HG02678 (cell line): ENCODE results near the gene TDRKH.
"Not testable (repeated sequence)": the region's sequence is repeated elsewhere in the genome, so short reads cannot be mapped to it uniquely, and the experiment has no call there.

Experiments used
- ATAC-seq: cut with Tn5 transposase; IDR thresholded peaks from one replicate; pipeline ENCODE4 v1.9.1; 2021; ENCODE audit warnings: mild to moderate bottlenecking, moderate library complexity; ENCODE audit not compliant: unreplicated experiment

The TDRKH gene

DNA sequence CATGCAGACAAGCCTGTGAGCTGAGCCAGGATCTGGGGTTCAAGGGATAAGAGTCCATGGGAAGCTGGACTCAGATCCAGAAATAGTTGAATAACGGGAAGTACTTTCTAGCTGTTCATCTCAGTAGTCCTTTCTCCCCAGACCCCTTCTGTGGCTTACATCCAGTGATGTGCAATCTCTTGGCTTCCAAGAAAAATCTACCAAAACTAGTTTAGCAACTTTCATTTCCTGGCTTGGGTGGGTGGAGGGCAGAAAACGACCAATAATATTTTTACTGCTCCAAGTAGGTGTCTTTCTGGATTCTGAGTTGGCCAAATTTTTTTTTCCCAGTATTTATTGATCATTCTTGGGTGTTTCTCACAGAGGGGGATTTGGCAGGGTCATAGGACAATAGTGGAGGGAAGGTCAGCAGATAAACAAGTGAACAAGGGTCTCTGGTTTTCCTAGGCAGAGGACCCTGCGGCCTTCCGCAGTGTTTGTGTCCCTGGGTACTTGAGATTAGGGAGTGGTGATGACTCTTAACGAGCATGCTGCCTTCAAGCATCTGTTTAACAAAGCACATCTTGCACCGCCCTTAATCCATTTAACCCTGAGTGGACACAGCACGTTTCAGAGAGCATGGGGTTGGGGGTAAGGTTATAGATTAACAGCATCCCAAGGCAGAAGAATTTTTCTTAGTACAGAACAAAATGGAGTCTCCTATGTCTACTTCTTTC is 21.8 kb downstream of the TDRKH start:
- ATAC-seq = not testable (repeated sequence)

- no peak for ATAC-seq
Observed at GRCh38 chr1:151763990-151764389, 26.3 kb downstream of the TDRKH start.

DNA sequence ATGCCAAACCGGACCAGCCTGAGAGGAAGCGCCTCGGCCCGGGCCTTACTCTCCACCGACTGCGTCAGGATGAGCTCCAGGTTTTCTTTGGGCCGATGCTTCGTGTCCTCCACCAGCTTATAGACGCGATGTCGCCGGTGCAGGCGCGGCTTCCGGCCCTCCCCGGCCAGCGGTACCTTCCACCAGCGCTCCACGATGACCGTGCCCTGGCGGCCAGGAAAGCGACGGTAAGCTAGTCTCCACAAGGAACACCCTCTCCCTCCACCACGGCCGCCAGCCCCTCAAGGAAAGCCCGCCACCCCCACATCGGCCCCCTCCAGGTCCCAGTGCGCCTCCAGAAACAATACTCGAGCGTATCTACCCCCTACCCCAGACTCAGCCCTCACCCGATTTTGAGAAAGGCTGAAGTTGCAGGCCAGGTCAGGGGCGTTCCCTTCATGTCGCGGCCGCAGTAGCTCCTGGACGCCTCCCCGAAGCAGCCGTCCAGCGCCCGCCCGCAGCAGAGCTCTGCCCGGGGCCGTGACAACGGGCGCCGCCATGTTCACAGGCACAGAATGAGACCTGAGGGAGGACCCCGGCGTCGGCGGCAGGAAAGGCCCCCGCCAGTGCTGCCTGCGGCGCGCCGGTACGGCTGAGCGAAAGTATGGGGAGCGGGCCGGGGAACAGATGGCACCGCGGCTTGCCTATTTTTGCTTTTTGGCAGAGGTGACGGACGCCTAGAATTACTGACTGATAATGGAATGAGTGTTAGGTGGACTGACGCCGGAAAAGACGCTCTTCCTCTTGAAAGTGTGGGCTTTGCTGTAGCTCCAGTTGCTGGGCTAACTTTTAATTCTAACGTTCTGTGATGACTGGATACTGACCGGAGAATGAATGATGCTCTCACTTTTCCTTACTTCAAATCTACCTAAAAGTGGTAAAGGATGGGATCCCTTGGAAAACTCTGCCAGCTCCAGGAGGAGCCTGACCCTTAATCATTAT is 27.1 kb downstream of the TDRKH start, which contains the start of gene MRPL9:
Gene MRPL9 (minus strand): TSS at position 556 of the 981 bp plus-strand sequence. CDS start 17 bp downstream, at position 539.
- ATAC-seq = peak; percentile 96

GRCh38 chr1:151760597-151761385 is 29.5 kb downstream of the TDRKH start:
- ATAC-seq = no peak

- no peak for ATAC-seq
Observed at GRCh38 chr1:151759241-151759640, 31.1 kb downstream of the TDRKH start.

GRCh38 chr1:151756291-151756690 is 34.0 kb downstream of the TDRKH start:
- no peak for ATAC-seq

DNA sequence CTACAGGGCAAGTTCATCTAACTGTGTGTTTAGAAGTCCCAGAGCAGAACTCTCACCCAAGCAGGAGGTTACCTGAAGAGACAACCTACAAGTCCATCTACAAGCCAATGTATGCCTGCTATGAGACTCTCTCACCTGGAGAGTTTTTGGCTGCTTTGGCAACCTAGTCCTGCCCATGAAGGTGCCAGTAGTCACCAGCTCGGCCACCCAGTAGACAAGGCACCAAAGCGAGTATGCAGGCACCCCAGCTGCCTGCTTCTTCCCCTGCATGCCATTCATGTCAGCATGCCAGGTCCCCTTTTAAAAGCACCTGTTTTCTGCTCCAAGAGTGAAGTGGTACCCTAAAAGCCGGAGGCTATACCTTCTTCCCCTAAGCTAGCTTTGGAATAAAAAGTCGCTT is 48.8 kb downstream of the TDRKH start:
- ATAC-seq = no peak

GRCh38 chr1:151739590-151740355 is 50.5 kb downstream of the TDRKH start:
- no peak for ATAC-seq

- no peak for ATAC-seq
Observed at GRCh38 chr1:151737479-151737878, 52.8 kb downstream of the TDRKH start.

DNA sequence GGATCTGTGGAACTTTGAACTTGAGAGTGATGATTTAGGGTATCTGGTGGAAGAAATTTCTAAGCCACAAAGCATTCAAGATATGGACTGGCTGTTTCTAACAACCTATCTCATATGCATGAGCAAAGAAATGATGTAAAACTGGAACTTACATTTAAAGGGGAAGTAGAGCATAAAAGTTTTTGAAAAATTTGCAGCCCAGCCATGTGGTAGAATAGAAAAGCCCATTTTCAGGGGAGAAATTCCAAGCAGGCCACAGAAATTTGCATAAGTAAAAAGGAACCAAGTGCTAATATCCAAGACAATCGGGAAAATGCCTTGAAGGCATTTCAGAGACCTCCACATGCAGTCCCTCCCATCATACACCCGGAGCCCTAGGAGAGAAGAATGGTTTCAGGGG is 53.3 kb downstream of the TDRKH start:
- ATAC-seq = no peak

- not testable (repeated sequence) for ATAC-seq
Observed at GRCh38 chr1:151733995-151734394, 56.3 kb downstream of the TDRKH start.

GRCh38 chr1:151733126-151733525 is 57.2 kb downstream of the TDRKH start:
- ATAC-seq = no peak

DNA sequence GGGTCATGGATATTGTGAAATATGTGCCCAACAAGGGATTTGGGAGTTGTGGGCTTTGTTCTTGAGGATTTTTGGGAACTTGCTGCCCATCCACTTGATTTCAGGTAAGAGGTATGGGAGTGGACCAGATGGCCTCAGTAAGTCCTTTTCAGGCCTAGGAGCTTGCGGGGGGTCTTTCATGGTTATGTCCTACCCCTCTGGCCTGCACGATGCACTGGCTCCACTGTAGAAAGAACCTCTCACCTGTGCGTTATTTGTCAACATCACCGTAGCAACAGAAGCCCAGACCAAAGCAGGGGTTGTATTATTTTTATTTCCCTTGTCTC is 60.4 kb downstream of the TDRKH start:
- no peak for ATAC-seq

DNA sequence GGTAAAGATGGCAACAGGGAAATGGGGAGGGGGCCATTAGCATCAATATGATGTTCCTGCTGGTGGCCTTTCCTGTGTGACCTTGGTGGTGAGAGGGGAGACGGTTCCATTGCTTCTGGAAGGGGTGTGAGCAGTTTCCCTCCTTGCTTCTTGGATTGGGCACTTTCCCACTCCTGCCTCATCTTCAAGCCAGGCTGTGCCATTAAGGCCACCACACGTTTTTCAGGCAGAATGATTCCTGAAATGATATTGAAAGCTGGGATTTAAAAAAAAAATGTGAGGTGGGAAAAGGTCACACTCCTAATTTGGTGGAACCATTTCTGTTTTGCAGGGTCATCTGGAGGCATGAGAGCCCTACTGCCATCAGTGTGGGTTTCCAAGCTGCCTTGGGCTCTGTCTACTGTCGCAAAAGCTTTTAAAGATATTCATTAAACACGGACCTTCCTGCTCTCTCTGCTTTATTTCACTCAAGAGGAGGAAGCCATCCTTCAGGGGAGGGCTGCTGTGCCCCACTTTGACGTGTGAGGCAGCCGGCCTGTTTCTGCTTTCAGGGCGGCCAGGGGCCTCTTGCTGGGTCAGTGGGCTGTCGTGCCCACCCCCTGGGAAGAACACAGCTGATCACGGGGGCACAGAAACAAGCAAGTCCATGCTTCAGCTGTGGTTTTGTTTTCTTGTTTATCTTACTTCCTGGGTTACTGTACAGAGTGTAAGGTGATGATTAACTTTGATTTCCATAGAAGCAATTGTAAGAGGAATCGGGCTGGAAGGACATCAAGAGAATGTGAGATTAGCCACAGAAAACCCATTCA is 60.9 kb downstream of the TDRKH start:
- no peak for ATAC-seq

- ATAC-seq = no peak
Observed at GRCh38 chr1:151728151-151729054, 61.9 kb downstream of the TDRKH start.

GRCh38 chr1:151723726-151724370 is 66.5 kb downstream of the TDRKH start:
- no peak for ATAC-seq
